SK-N-MC (cell line): Measurements from ENCODE around the gene RNF148.

Experiments used
- EZH2 ChIP-seq: fragments of 200-600 bp; sonication (generic); IDR thresholded peaks from one replicate; pipeline ENCODE4 v1.6.1; 2017; ENCODE audit warnings: antibody characterized with exemption
- POLR2AphosphoS5 ChIP-seq: IDR thresholded peaks from 2 replicates; pipeline ENCODE4 v1.6.1; 2012; ENCODE audit warnings: mild to moderate bottlenecking, low read depth, low read length, borderline replicate concordance

DNA sequence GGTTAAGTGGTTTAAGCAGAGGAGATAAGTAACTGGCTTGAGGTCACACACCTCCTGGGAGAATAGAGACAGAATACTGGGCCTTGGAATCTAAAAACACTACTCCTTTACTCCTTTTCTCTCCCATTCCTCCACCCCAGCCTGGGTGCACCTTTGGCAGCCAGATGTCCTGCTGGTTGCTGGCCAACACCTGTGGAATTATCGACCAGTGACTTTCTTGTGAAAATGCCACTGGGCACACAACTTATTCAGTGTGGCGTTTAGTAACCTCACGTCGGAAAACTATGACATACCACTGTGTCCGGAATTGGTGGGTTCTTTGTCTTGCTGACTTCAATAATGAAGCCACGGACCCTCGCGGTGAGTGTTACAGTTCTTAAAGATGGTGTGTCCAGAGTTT is 30.2 kb downstream of the RNF148 start:
- TF ChIP-seq EZH2, result no peak
- no peak for TF ChIP-seq POLR2AphosphoS5
